Breast epithelium (tissue), 3 donors: ENCODE results near the gene SH3D21.

Experiments
- POLR2A ChIP-seq: fragments of 450-650 bp; IDR thresholded peaks from one replicate; pipeline ENCODE4 v1.6.1; 2016; ENCODE audit warnings: antibody characterized with exemption, mild to moderate bottlenecking, moderate library complexity
- POLR2AphosphoS5 ChIP-seq, 3 donors: sonication (generic); formaldehyde crosslinking; IDR thresholded peaks; one replicate each; pipeline ENCODE4 v1.6.1; 2017; ENCODE audit warnings: antibody characterized with exemption in 3 of 3
- TF ChIP-seq, protein P1 (sequence below), 3 donors: fragments of 450-650 bp; IDR thresholded peaks; one replicate each; pipeline ENCODE4 v1.5.1; 2016 to 2017; ENCODE audit warnings: antibody characterized with exemption in 3 of 3, mild to moderate bottlenecking in 3 of 3, moderate library complexity in 3 of 3

DNA sequence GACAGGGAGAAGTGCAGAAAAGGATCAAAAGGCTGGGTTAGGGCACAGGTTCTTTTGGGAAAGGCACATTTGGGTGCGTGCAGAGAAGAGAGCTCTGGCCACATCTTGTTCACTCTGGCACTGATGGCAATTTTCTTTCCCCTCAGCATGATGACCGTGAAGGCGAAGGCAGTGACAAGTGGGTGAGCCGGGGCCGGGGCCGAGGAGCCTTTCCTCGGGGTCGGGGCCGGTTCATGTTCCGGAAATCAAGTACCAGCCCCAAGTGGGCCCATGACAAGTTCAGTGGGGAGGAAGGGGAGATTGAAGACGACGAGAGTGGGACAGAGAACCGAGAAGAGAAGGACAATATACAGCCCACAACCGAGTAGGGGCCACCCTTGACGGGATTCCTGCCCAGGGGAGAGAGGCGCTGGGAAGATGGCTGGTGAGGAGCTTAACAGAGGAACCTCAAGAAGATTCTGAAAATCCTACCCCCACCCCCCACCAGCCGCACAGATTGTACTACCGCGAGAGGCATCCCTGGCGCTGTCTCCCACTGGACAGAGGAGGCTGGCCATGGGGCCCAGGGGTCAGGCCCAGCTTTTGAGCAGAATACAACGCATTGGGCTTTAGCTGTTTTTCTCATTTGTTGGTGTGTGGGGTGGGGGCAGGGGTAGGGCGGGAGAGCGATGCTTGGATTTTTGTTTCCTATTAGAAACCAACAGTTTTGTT, 2.4 kb upstream of the SH3D21 start:
- TF ChIP-seq, protein P1, sequence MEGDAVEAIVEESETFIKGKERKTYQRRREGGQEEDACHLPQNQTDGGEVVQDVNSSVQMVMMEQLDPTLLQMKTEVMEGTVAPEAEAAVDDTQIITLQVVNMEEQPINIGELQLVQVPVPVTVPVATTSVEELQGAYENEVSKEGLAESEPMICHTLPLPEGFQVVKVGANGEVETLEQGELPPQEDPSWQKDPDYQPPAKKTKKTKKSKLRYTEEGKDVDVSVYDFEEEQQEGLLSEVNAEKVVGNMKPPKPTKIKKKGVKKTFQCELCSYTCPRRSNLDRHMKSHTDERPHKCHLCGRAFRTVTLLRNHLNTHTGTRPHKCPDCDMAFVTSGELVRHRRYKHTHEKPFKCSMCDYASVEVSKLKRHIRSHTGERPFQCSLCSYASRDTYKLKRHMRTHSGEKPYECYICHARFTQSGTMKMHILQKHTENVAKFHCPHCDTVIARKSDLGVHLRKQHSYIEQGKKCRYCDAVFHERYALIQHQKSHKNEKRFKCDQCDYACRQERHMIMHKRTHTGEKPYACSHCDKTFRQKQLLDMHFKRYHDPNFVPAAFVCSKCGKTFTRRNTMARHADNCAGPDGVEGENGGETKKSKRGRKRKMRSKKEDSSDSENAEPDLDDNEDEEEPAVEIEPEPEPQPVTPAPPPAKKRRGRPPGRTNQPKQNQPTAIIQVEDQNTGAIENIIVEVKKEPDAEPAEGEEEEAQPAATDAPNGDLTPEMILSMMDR (IDR thresholded peaks at IDR 0.05) = no peak
- TF ChIP-seq POLR2A (no peak), POLR2AphosphoS5 (IDR thresholded peaks at IDR 0.05) (no peak)
